GM12878 (cell line): ENCODE results near the gene PPIL3. TPM values are rescaled to one million over a fixed set of nuclear protein-coding genes. Genes with fewer than 3 reads are reported as not detected.

Source experiments
- ATAC-seq: fragments of 200-7000 bp; cut with Tn5 transposase; 3 replicates; pipeline ENCODE4 v1.9.1; 2020; ENCODE audit warnings: mild to moderate bottlenecking, moderate library complexity
- BruUV-seq: library from RNA; stranded (reverse); fragments of 400-500 nt; replicated peaks from 2 replicates; lab custom pipeline; 2021; lab: Mats Ljungman, UMichigan
- CTCF ChIA-PET: fragments of 300-600 bp; sonication (Branson Sonifier 250); formaldehyde crosslinking; extraction: SDS; loops from one replicate; lab custom pipeline; 2021; ENCODE audit warnings: inconsistent platforms; lab: Yijun Ruan, JAX
- POLR2A ChIA-PET: fragments of 350-600 bp; formaldehyde crosslinking; extraction: SDS; loops from one replicate; lab custom pipeline; 2021; ENCODE audit warnings: inconsistent platforms; lab: Charles Lee
- RAD21 ChIA-PET: fragments of 300-600 bp; sonication (Branson Sonifier 250); formaldehyde crosslinking; loops from one replicate; lab custom pipeline; 2023; ENCODE audit warnings: antibody characterized with exemption; ENCODE audit not compliant: unreplicated experiment; lab: Charles Lee
- SMC1A ChIA-PET: fragments of 300-600 bp; sonication (Branson Sonifier 250); formaldehyde crosslinking; loops from one replicate; lab custom pipeline; 2023; ENCODE audit not compliant: unreplicated experiment, uncharacterized antibody; lab: Charles Lee
- DNase-seq: peaks from one replicate; pipeline ENCODE4 v3.0.0-alpha.2; 2011; ENCODE audit warnings: low read depth, low spot score
- FAIRE-seq: peaks from 3 replicates; lab custom pipeline; 2011; peaks lifted over from hg19 to GRCh38; lab: Jason Lieb, UNC
- H2AFZ ChIP-seq: 2 replicates; pipeline ENCODE4 v1.6.0; 2011; ENCODE audit warnings: low read depth, low read length, control low read depth; ENCODE audit not compliant: control insufficient read depth
- H3K27ac ChIP-seq: 2 replicates; pipeline ENCODE4 v1.5.1; 2011; ENCODE audit warnings: control low read depth; ENCODE audit not compliant: control insufficient read depth, insufficient read depth
- H3K27me3 ChIP-seq, 2 experiments: replicated peaks in 1 of 2; 2 replicates each; pipeline versions ENCODE4 v1.6.0 to v1.6.1; 2011; ENCODE audit warnings: low read length in 1 of 2; ENCODE audit not compliant: control insufficient read depth in 2 of 2, insufficient read depth in 2 of 2
- H3K36me3 ChIP-seq, 2 experiments: 2 replicates each; pipeline ENCODE4 v1.5.1; 2011; ENCODE audit warnings: low read length in 1 of 2; ENCODE audit not compliant: control insufficient read depth in 2 of 2, insufficient read depth in 2 of 2
- H3K4me1 ChIP-seq: 2 replicates; pipeline ENCODE4 v1.6.1; 2011; ENCODE audit warnings: mild to moderate bottlenecking, low read length, moderate library complexity, mixed read lengths; ENCODE audit not compliant: control insufficient read depth, insufficient read depth
- H3K4me2 ChIP-seq: 2 replicates; pipeline ENCODE4 v1.6.0; 2011; ENCODE audit warnings: control low read depth; ENCODE audit not compliant: control insufficient read depth, insufficient read depth
- H3K4me3 ChIP-seq: fragments of 200-600 bp; sonication (generic); 2 replicates; pipeline ENCODE4 v1.5.1; 2016
- H3K79me2 ChIP-seq: 2 replicates; pipeline ENCODE4 v1.6.0; 2011; ENCODE audit warnings: low read length; ENCODE audit not compliant: control insufficient read depth, insufficient read depth
- H3K9ac ChIP-seq: 2 replicates; pipeline ENCODE4 v1.8.0; 2011; ENCODE audit warnings: low read length, control low read depth, mixed read lengths; ENCODE audit not compliant: control insufficient read depth, insufficient read depth
- H3K9me3 ChIP-seq: replicated peaks from 3 replicates; pipeline ENCODE4 v1.5.1; 2011; ENCODE audit warnings: mild to moderate bottlenecking, low read length; ENCODE audit not compliant: control insufficient read depth, insufficient read depth
- H4K20me1 ChIP-seq: 2 replicates; pipeline ENCODE4 v1.6.0; 2011; ENCODE audit not compliant: control insufficient read depth, insufficient read depth
- ATF7 ChIP-seq: fragments of 450-650 bp; IDR thresholded peaks from 2 replicates; pipeline ENCODE4 v1.6.1; 2016; ENCODE audit warnings: low read depth, mild to moderate bottlenecking
- BMI1 ChIP-seq: fragments of 450-650 bp; IDR thresholded peaks from 2 replicates; pipeline ENCODE4 v1.6.1; 2016; ENCODE audit warnings: mild to moderate bottlenecking, moderate library complexity, borderline replicate concordance
- CUX1 ChIP-seq: IDR thresholded peaks from 2 replicates; pipeline ENCODE4 v1.6.1; 2012; ENCODE audit warnings: improper control_type of control experiment, low read depth, low read length; ENCODE audit not compliant: insufficient replicate concordance
- HDGF ChIP-seq: fragments of 450-650 bp; IDR thresholded peaks from 2 replicates; pipeline ENCODE4 v1.6.1; 2016; ENCODE audit warnings: antibody characterized with exemption
- JUNB ChIP-seq: IDR thresholded peaks from 2 replicates; pipeline ENCODE4 v1.6.1; 2016; ENCODE audit warnings: antibody characterized with exemption, mild to moderate bottlenecking
- NFYA ChIP-seq: IDR thresholded peaks from 2 replicates; pipeline ENCODE4 v1.6.1; 2011; ENCODE audit warnings: low read depth, mild to moderate bottlenecking, low read length, improper control_type of control experiment, borderline replicate concordance
- NKRF ChIP-seq: fragments of 450-650 bp; conservative IDR thresholded peaks from 2 replicates; pipeline ENCODE4 v1.6.1; 2017; ENCODE audit warnings: mild to moderate bottlenecking, moderate library complexity
- NR2C2 ChIP-seq: IDR thresholded peaks from 2 replicates; pipeline ENCODE4 v1.6.1; 2011; ENCODE audit warnings: borderline replicate concordance, low read depth; ENCODE audit not compliant: control insufficient read depth, insufficient read length
- POLR2AphosphoS2 ChIP-seq: IDR thresholded peaks from 2 replicates; pipeline ENCODE4 v1.6.1; 2011; ENCODE audit warnings: low read depth, mild to moderate bottlenecking, low read length, improper control_type of control experiment, moderate library complexity
- RUNX3 ChIP-seq: IDR thresholded peaks from 2 replicates; pipeline ENCODE4 v1.6.1; 2012; ENCODE audit warnings: low read length, inconsistent platforms
- USF2 ChIP-seq: IDR thresholded peaks from 2 replicates; pipeline ENCODE4 v1.6.1; 2011; ENCODE audit warnings: low read depth, low read length, improper control_type of control experiment, borderline replicate concordance
- WGBS: methylation state at CpG from one replicate; pipeline ENCODE4 v1.1.6; 2016; ENCODE audit warnings: low lambda C conversion rate; ENCODE audit not compliant: insufficient replicate concordance, insufficient coverage; ENCODE audit errors: missing lambda C conversion rate; 5-methylcytosine and 5-hydroxymethylcytosine counted together
- in situ Hi-C: fragments of 300-500 bp; cut with MboI; formaldehyde crosslinking; loops from 9 replicates; pipeline ENCODE4 v1.14.3; 2018; ENCODE audit warnings: mixed read lengths
- intact Hi-C: fragments of 100-400 bp; cut with micrococcal nuclease; formaldehyde crosslinking; loops from one replicate; pipeline ENCODE4 v1.14.2; 2022; ENCODE audit not compliant: unreplicated experiment
- polyA plus RNA-seq, 11 experiments: library from polyadenylated mRNA; depleted of rRNA in 4 of 11; unstranded in 6 of 11; stranded (reverse) in 5 of 11; fragments of >200 nt; fragmentation: Nextera tagmentation in 4 of 11; fragmentation: Illumina TruSeq in 1 of 11; extraction: Ambion mirVana in 4 of 11; extraction: Trizol in 1 of 11; gene quantifications; 1 replicate in 1 of 11; 2 replicates in 10 of 11; pipeline versions ENCODE4 v1.2.1 to v1.2.3, GENCODE V29; 2011 to 2016; ENCODE audit warnings: inconsistent platforms in 2 of 11, missing spikeins in 2 of 11, low read depth in 1 of 11
- total RNA-seq, 4 experiments: library from RNA; depleted of rRNA in 3 of 4; stranded (reverse); fragments of >200 nt in 3 of 4; fragmentation: Illumina TruSeq in 1 of 4; extraction: Trizol in 1 of 4; gene quantifications; 2 replicates each; pipeline versions ENCODE4 v1.2.1 to v1.2.3, GENCODE V29; 2013 to 2021

PPIL3 gene
- total and polyA plus RNA-seq, 10 of the 15 experiments (the other 5 are each of a cell fraction or from before 2014, with no cell fraction given), result 33.8 to 176 (median 59.1) TPM

GRCh38 chr2:200847939-200848338 is 40.9 kb downstream of the PPIL3 start:
- no peak for DNase-seq
- ATAC-seq, result no peak
- Histone ChIP-seq H3K27ac (no peak overlapping the region), H3K4me1 (no peaks in the 10 kb centered on the region), H3K4me2 (no peak overlapping the region), H3K27me3 (no peaks in the 10 kb centered on the region), H4K20me1 (no peaks in the 10 kb centered on the region), H3K4me3 (no peak overlapping the region), H2AFZ (no peak overlapping the region), H3K79me2 (no peaks in the 10 kb centered on the region), H3K36me3 (peaks cover 10 to 13% of the 10 kb centered on the region in 2 experiments), H3K9ac (no peak overlapping the region), H3K9me3 (no peaks in the 10 kb centered on the region)
- ChIA-PET RAD21 (interaction anchor here (0.7 to 1.2 kb wide), 2 partner anchors 10 to 392 kb away, joined by 3 to 4 read pairs; no protein-coding TSS in a partner anchor), POLR2A (interaction anchor here (0.7 kb wide), 1 partner anchor 578 kb away, joined by 5 read pairs; no protein-coding TSS in a partner anchor), SMC1A (interaction anchor here (0.6 to 1.6 kb wide), 5 partner anchors 15 to 133 kb away, joined by 3 to 5 read pairs (median 4); partner anchors contain the start of gene CLK1), CTCF (interaction anchor here (2.0 kb wide), 1 partner anchor 29 kb away, joined by 6 read pairs; no protein-coding TSS in a partner anchor)
- intact Hi-C loops, result no loop called here
- 75% methylated on average over 4 of the region's 4 CpGs for whole genome bisulfite sequencing
- no peak for FAIRE-seq
- TF ChIP-seq POLR2AphosphoS2 (no peak), USF2 (no peak), ATF7 (no peak), RUNX3 (no peak), NKRF (no peak), NFYA (no peak), NR2C2 (no peak), JUNB (no peak), HDGF (no peak), BMI1 (no peak), CUX1 (no peak)
- in situ Hi-C loops, result no loop called here
- no TSS peak for BruUV-seq
